ES-I3 (cell line): ENCODE results near the gene SHISA9.

Source experiments
- H3K36me3 ChIP-seq: 2 replicates; pipeline ENCODE4 v1.6.1; 2013; ENCODE audit warnings: mild to moderate bottlenecking, low read length, control low read depth, moderate library complexity; ENCODE audit not compliant: insufficient read depth
- H3K4me1 ChIP-seq: 2 replicates; pipeline ENCODE4 v1.6.1; 2013; ENCODE audit warnings: mild to moderate bottlenecking, control low read depth, low read length; ENCODE audit not compliant: insufficient read depth
- H3K9ac ChIP-seq: 2 replicates; pipeline ENCODE4 v1.6.1; 2013; ENCODE audit warnings: low read depth, mild to moderate bottlenecking, low read length, moderate library complexity
- H3K9me3 ChIP-seq: 2 replicates; pipeline ENCODE4 v1.6.1; 2013; ENCODE audit warnings: mild to moderate bottlenecking, low read length, moderate library complexity; ENCODE audit not compliant: control insufficient read depth, insufficient read depth

SHISA9 gene

DNA sequence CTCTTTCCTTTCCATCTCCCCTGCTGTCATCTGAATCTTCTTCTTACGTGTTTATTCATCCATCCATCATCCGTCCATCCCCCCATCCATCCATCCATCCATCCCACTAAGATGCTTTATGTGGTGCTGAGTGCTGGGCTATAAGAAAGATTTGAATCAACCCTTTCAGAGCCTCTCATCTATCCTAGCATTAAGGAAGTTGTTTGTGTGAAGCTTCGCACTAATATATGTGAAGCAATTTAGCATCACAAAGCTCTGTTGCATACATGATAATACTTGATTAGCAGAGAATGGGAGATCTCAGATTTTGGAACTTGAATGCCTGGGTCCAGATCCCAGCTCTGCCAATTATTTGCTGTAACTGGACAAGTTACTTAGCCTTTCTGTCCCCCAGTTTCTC is 255.7 kb downstream of the SHISA9 start:
- Histone ChIP-seq H3K4me1 (peaks cover 35% of the 10 kb centered on the region), H3K9ac (no peak overlapping the region), H3K36me3 (no peaks in the 10 kb centered on the region), H3K9me3 (no peaks in the 10 kb centered on the region)

DNA sequence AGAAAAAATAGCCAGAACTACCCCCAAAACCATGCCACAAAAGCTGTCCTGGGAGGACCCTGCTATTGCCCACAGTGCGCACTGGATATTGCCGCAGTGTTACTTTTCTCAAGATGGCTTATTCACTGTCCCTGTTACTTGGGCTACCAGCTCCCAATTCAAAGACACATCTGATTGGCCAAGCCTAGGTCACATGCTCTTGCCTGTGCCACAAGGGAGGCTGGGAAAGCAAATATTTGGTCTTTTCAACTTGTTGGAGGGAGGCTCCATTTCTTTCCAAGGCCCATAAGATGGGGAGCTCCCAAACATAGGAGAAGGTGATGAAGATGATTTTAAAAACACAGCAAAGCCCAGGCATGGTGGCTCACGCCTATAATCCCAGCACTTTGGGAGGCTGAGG is 257.0 kb downstream of the SHISA9 start:
- Histone ChIP-seq H3K36me3 (no peaks in the 10 kb centered on the region), H3K9ac (no peak overlapping the region), H3K4me1 (peaks cover 33% of the 10 kb centered on the region), H3K9me3 (no peaks in the 10 kb centered on the region)

DNA sequence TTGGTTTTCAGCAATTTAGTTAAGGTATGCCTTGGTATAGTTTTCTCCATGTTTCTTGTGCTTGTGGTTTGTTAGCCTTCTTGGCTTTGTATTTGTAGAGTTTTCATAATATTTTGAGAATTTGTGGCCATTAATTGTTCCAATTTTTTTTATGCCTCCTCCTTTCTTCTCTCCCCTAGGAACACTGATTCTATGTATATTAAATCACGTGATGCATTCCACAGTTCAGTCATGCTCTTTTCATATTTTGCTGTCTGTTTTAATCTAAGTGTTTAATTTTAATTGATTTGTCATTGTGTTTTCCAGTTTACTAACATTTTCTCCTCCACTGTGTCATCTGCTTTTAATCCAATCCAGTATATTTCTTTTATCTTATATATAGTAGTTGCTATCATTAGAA is 263.6 kb downstream of the SHISA9 start:
- Histone ChIP-seq H3K9me3 (no peaks in the 10 kb centered on the region), H3K4me1 (0 out of 2 replicates have a peak, but pooled peaks cover 14% of the 10 kb centered on the region), H3K9ac (no peak overlapping the region), H3K36me3 (no peaks in the 10 kb centered on the region)

DNA sequence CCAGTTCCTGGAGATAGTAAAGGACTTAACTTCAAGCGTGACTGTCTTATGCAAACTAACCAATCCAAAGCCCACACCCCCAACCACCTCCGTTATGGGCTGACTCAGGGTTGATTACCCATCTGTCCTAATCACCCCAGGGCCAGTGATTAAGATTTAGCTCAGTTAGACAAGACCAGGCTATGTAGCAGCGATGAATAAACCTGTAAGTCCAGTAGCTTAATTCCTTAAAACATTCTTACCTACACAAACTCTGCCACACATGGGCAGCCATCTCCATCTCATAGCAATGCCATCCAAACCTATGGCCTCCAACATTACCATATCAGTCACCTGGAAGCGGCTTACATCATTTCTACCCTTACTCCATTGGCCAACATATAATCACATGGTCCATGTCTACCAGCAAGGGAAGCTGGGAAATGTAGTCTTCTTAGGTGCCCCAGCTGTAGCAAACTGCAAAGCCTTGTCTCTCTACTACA is 266.7 kb downstream of the SHISA9 start:
- H3K9ac ChIP-seq, result no peak overlapping the region; the same call in 1 of the 2 replicates
- no peaks in the 10 kb centered on the region for H3K9me3 ChIP-seq
- H3K36me3 ChIP-seq, result no peaks in the 10 kb centered on the region
- peaks cover 21% of the 10 kb centered on the region; the same call in 1 of the 2 replicates for H3K4me1 ChIP-seq

DNA sequence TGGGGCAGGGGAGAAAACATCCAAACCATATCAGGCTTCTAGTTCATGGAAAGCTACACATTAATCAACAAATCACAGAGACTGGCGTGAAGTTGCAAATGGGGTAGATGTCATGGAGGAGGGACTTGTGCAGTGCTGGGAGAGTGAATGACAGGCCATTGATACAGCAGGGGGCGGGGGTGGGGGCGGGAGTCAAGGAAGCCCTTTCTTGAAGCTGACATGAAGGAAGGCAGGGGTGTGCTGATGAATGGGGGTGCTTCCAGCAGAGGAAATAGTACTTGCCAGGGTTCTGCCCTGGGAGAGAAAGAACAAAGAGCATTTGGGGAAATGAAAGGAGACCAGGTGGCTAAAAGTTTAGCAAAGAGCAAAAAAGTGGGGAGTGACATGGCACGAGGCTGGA is 269.9 kb downstream of the SHISA9 start:
- Histone ChIP-seq H3K9me3 (no peaks in the 10 kb centered on the region), H3K4me1 (peaks cover 23% of the 10 kb centered on the region; the same call in 1 of the 2 replicates), H3K9ac (no peak overlapping the region), H3K36me3 (no peaks in the 10 kb centered on the region)

DNA sequence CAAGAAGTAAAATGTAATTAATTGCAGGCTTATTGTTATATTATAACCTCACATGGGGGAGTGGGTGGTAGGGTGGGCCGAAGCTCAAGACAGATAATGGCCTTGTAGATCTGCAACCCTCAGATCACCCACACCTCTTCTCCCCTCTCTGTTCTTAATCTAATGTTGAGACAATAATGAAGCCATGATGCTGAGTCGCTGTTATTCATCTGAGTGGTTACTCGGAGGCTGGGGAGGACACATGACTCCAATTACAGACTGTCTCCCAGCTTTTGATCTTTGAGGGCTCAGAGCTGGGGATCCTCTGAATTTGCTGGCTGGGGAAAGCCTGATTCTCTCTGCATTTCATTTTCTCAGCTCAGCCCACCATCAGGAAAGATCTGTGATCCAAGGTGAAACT is 275.3 kb downstream of the SHISA9 start:
- Histone ChIP-seq H3K36me3 (no peaks in the 10 kb centered on the region), H3K4me1 (peaks cover 12% of the 10 kb centered on the region; the same call in 1 of the 2 replicates), H3K9me3 (no peaks in the 10 kb centered on the region), H3K9ac (no peak overlapping the region)

DNA sequence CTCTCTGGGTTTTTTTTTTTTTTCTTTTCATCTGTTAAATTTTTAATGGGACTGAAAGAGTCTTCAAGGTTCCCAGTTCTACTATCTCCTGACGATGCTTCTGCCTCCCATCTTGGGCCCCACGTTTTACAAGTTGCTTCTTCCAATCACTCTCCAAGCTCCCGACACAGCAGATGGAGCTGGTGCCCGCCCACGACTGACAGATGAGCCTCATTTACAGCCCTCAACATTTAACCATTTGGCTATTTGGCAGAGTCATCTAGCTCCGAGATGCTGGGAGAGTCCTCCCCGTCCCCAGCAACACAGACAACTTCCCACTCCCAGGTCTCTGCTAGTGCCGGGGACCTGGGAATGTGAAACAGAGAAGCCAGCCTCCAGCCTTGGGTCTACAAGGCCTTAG is 276.9 kb downstream of the SHISA9 start:
- peaks cover 10% of the 10 kb centered on the region; the same call in 1 of the 2 replicates for H3K4me1 ChIP-seq
- no peak overlapping the region for H3K9ac ChIP-seq
- H3K9me3 ChIP-seq, result no peaks in the 10 kb centered on the region
- no peaks in the 10 kb centered on the region for H3K36me3 ChIP-seq

DNA sequence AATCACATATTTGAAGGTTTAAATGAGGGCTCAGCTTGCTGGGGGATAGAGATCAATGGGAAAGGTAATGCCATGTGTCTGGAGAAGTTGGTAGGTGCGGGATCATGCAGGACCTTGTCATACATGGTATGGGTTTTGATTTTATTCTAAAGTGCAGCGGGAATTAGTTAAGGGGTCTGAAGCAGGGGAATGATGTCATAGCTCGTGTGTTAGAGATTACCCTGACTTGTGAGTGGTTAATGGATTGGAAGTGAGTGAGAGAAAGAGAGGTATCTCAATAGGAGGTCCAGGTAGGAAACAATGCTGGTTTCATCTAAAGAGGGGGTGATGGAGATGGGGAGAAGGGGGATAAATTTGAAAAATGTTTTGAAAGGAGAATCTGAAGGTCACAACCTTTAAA is 280.0 kb downstream of the SHISA9 start:
- Histone ChIP-seq H3K4me1 (peaks cover 10% of the 10 kb centered on the region; the same call in 1 of the 2 replicates), H3K9me3 (no peaks in the 10 kb centered on the region; the same call in 1 of the 2 replicates), H3K9ac (no peak overlapping the region), H3K36me3 (no peaks in the 10 kb centered on the region)

DNA sequence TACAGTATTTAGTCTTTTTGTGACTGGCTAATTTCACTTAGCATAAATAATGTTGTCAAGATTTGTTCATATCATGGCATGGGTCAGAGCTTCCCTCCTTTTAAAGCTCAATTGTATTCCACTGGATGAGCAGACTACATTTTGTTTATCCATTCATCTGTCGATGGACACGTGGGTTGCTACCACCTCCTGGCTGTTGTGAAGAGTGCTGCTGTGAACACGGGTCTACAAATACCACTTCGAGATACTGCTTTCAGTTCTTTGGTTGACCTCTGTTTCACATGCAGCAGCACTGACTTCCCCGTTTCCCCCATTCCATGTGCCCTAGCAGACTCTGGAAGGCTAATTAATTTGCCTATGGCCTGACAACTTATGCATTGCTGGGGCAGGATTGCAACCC is 285.4 kb downstream of the SHISA9 start:
- H3K9me3 ChIP-seq, result no peaks in the 10 kb centered on the region; the same call in 1 of the 2 replicates
- no peak overlapping the region for H3K9ac ChIP-seq
- H3K36me3 ChIP-seq, result no peaks in the 10 kb centered on the region
- peaks cover 4% of the 10 kb centered on the region; the same call in 1 of the 2 replicates for H3K4me1 ChIP-seq

DNA sequence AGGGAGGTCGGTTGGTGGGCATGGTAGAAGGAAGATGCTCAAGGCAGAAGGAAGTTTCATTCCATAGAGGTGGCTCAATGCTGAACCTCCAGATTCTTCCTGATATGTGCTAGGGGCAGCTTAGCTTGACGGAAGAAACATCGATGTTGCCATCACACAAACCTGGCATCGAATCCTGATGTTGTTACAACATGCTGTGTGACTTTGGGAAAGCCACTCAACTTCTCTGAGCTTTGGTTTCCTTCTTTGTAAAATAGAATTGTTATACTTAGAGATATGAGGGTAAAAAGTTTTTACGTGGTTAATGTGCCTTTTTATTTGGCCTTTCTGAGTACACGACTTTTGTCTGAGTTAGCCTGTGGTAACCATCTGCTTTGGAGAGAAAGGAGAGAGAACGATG is 287.9 kb downstream of the SHISA9 start:
- no peaks in the 10 kb centered on the region for H3K9me3 ChIP-seq
- no peaks in the 10 kb centered on the region; the same call in 1 of the 2 replicates for H3K4me1 ChIP-seq

DNA sequence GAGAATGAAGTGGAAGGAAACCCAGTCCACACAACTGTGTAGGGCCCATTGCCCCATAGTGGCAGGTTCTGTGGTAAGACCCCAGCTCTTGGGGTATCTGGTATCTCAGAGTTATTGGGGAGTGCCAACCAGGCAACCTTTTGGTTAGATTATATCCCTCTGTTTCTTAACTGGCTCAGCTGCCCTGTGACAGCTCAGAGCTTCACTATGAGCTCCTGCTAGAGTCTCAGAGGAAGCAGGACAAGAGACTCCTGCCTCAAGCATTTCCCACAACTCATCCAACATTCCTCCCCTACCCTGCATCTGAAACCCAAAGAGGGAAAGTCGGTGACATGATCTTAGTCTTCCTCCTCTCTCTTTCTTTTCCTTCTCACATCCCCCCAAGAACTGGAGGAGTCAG is 292.3 kb downstream of the SHISA9 start:
- no peaks in the 10 kb centered on the region for H3K9me3 ChIP-seq
- no peak overlapping the region for H3K9ac ChIP-seq
- H3K4me1 ChIP-seq, result no peaks in the 10 kb centered on the region
- H3K36me3 ChIP-seq, result no peaks in the 10 kb centered on the region

More for the DNA sequence above, 287.9 kb downstream of the SHISA9 start:
- H3K9ac ChIP-seq, result no peak overlapping the region
- H3K36me3 ChIP-seq, result no peaks in the 10 kb centered on the region

DNA sequence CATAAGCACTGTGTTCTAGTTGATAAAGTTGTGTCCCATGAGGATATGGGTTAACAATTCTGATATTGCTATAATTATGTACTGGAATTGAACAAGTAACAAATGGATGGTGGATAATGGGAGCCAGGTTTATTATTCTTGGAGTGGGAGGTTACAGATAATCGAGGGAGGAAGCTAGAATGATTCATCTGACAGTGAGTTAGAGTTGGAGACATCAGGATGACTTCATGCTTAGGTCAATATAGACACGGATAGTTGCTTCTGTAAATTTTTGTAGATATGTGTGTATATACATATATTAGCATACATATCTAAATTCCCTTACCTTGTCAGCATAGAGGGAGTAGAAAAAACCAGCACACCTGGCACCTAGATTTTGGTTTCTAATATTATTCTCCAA is 293.4 kb downstream of the SHISA9 start:
- H3K9me3 ChIP-seq, result no peaks in the 10 kb centered on the region
- H3K4me1 ChIP-seq, result 0 out of 2 replicates have a peak, but pooled peaks cover 2% of the 10 kb centered on the region
- H3K36me3 ChIP-seq, result no peaks in the 10 kb centered on the region
- H3K9ac ChIP-seq, result no peak overlapping the region

DNA sequence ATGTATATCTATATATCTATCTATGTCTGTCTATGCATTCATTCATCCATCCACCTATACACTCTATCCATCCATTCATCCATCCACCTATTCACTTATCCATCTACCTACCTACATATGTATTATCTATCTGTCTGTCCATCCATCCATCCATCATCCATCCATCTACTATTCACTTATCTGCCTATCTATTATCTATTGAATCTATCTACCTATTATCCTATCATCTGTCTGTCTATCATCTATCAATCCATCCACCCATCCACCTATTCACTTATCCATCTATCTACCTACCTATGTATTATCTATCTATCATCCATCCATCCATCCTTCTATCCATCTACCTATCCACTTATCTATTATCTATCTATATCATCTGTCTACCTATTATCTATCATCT is 302.3 kb downstream of the SHISA9 start:
- no peaks in the 10 kb centered on the region for H3K9me3 ChIP-seq
- H3K9ac ChIP-seq, result no peak overlapping the region
- H3K4me1 ChIP-seq, result 0 out of 2 replicates have a peak, but pooled peaks cover 6% of the 10 kb centered on the region
- H3K36me3 ChIP-seq, result no peaks in the 10 kb centered on the region

DNA sequence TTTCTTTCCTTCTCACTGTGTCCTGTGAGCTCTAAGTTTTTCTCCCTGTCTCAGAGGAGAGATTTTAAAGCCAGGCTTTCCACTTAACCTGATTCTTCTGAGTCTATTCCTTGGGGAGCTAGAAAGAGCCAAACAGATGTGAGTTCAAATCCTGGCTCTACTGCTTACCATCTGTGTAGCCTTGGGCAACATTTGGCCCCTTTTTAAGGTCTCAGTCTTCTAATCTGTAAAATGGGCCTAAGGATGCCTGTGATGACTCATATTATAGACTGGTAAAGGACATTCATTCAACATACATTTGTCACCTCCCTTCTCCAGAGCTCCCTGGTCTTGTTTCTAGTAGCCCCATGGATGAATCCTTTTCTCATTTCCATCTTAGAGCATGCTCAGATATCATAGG is 304.0 kb downstream of the SHISA9 start:
- Histone ChIP-seq H3K36me3 (no peaks in the 10 kb centered on the region), H3K9me3 (no peaks in the 10 kb centered on the region), H3K4me1 (no peaks in the 10 kb centered on the region), H3K9ac (no peak overlapping the region)

DNA sequence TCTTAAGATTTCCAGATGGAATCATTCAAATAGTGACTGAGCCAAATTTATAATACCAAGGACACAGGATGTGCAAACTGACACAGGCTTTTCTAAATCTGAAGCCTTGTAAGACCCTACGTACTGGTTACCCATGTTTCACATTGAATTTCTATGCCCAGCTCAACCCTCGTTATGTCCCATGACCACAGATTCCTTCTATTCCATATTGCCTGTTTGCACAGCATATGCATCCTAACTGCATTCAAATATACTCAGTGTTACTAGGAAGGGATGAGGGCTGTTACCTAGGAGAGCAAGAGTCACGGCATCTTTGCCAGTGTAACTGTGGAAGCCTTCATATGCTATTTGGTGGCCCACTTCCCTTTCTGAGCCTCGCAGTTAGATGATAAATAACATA is 305.2 kb downstream of the SHISA9 start:
- H3K4me1 ChIP-seq, result no peaks in the 10 kb centered on the region

DNA sequence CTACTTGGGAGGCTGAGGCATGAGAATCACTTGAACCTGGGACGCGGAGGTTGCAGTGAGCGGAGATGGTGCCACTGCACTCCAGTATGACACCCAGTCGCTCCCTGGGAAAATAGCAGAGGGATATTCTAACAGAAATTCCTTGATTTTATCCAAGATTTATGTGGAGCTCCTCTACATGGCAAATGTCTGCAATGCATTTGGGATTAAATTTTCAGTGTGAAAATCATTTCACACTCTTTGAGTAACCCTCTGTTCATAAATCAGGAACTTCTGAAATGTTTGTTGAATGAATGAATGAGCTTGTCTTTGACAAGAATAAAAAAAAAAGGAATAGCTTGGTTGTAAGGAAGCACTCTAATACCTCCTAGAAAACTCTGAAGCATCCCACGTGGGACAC is 305.8 kb downstream of the SHISA9 start:
- Histone ChIP-seq H3K4me1 (no peaks in the 10 kb centered on the region), H3K36me3 (no peaks in the 10 kb centered on the region), H3K9ac (no peak overlapping the region), H3K9me3 (no peaks in the 10 kb centered on the region)

More for the DNA sequence above, 305.2 kb downstream of the SHISA9 start:
- Histone ChIP-seq H3K9me3 (no peaks in the 10 kb centered on the region), H3K36me3 (no peaks in the 10 kb centered on the region), H3K9ac (no peak overlapping the region)
